ENCODE data around the gene ELOA. TPM values are rescaled to one million over a fixed set of nuclear protein-coding genes. Genes with fewer than 3 reads are reported as not detected.

The ELOA gene
- total RNA-seq, 4 donors from 2014 or later = 9.7 to 35.7 (median 22.6) TPM

- Histone ChIP-seq H3K27ac (no peak overlapping the region), H3K4me1 (no peaks in the 10 kb centered on the region), H3K4me3 (no peak overlapping the region), H3K27me3 (no peaks in the 10 kb centered on the region), H3K36me3 (peaks cover 0 to 3% of the 10 kb centered on the region in 2 donors), H3K9me3 (no peaks in the 10 kb centered on the region)
- TF ChIP-seq CTCF (IDR thresholded peaks at IDR 0.05) = peak in 1 of 4 experiments; percentile 19
- TF ChIP-seq POLR2A (IDR thresholded peaks at IDR 0.05) = no peak
- intact Hi-C loops (cut with DNase I; ENCODE audit: low total_unique reads) = no loop called here
- DNase-seq = no peak
These were observed 8.0 kb downstream of the ELOA start for GRCh38 chr1:23751050-23751814.

GRCh38 chr1:23751815-23752200 is 8.5 kb downstream of the ELOA start:
- Histone ChIP-seq H3K36me3 (peaks cover 0 to 3% of the 10 kb centered on the region in 2 donors), H3K4me3 (no peak overlapping the region), H3K9me3 (no peaks in the 10 kb centered on the region), H3K27ac (no peak overlapping the region), H3K27me3 (no peaks in the 10 kb centered on the region), H3K4me1 (no peaks in the 10 kb centered on the region)
- intact Hi-C loops (cut with DNase I; ENCODE audit: low total_unique reads) = no loop called here
- no peak for DNase-seq
- TF ChIP-seq CTCF (IDR thresholded peaks at IDR 0.05) = no peak
- TF ChIP-seq POLR2A (IDR thresholded peaks at IDR 0.05) = no peak

- TF ChIP-seq CTCF (IDR thresholded peaks at IDR 0.05) = no peak
- TF ChIP-seq POLR2A (IDR thresholded peaks at IDR 0.05) = no peak
- Histone ChIP-seq H3K4me1 (no peaks in the 10 kb centered on the region), H3K27ac (no peak overlapping the region), H3K9me3 (no peaks in the 10 kb centered on the region), H3K4me3 (no peak overlapping the region), H3K36me3 (peaks cover 0 to 3% of the 10 kb centered on the region in 2 donors), H3K27me3 (no peaks in the 10 kb centered on the region)
- DNase-seq = no peak
- intact Hi-C loops (cut with DNase I; ENCODE audit: low total_unique reads) = no loop called here
These were observed 9.6 kb downstream of the ELOA start for GRCh38 chr1:23752909-23753308.

GRCh38 chr1:23756676-23757075 is 13.4 kb downstream of the ELOA start:
- Histone ChIP-seq H3K4me3 (no peak overlapping the region), H3K4me1 (no peaks in the 10 kb centered on the region), H3K9me3 (no peaks in the 10 kb centered on the region), H3K27ac (no peak overlapping the region), H3K36me3 (peaks cover 0 to 3% of the 10 kb centered on the region in 2 donors), H3K27me3 (no peaks in the 10 kb centered on the region)
- intact Hi-C loops (cut with DNase I; ENCODE audit: low total_unique reads) = no loop called here
- no peak for DNase-seq
- no peak for TF ChIP-seq CTCF (IDR thresholded peaks at IDR 0.05)

- H3K9me3 ChIP-seq = no peaks in the 10 kb centered on the region
- DNase-seq = no peak
- intact Hi-C loops (cut with DNase I; ENCODE audit: low total_unique reads) = no loop called here
- H3K4me3 ChIP-seq = no peak overlapping the region
- H3K4me1 ChIP-seq = no peaks in the 10 kb centered on the region
- no peaks in the 10 kb centered on the region for H3K27me3 ChIP-seq
- TF ChIP-seq POLR2A (IDR thresholded peaks at IDR 0.05) (no peak), CTCF (IDR thresholded peaks at IDR 0.05) (no peak)
- no peak overlapping the region for H3K27ac ChIP-seq
- H3K36me3 ChIP-seq = peaks cover 0 to 3% of the 10 kb centered on the region in 2 donors
These were observed 14.5 kb downstream of the ELOA start for GRCh38 chr1:23757812-23758211.
